ENCODE results near the gene DCDC2B. TPM values are rescaled to one million over a fixed set of nuclear protein-coding genes. Genes with fewer than 3 reads are reported as not detected.

The DCDC2B gene
- total and polyA plus RNA-seq, 2 donors from 2014 or later: not detected

GRCh38 chr1:32205401-32206370 is 3.2 kb upstream of the DCDC2B start, which contains the start of gene IQCC:
TSS of gene IQCC (plus strand) at chr1:32205671. CDS start at chr1:32205682, 11 bp downstream.
- no peaks in the 10 kb centered on the region for H3K9me3 ChIP-seq (ENCODE audit: control insufficient read depth in 2 of 3, insufficient read depth in 1 of 3, low read length in 3 of 3)
- H3K27ac ChIP-seq (ENCODE audit: low read depth in 2 of 2, low read length in 2 of 2): peak within 1 kb of the TSS in 1 of 2 donors; percentile 66
- H3K4me1 ChIP-seq (ENCODE audit: control insufficient read depth in 2 of 3, insufficient read depth in 2 of 3, low read depth in 1 of 3, low read length in 3 of 3): peaks cover 2 to 21% (median 4%) of the 10 kb centered on the region in 3 donors
- H3K4me3 ChIP-seq (ENCODE audit: low read length in 3 of 3): peak within 1 kb of the TSS; percentile 75 to 83 (median 78)
- no peak for FAIRE-seq
- peak; percentile 95 to 97 (median 97) for DNase-seq
- H3K9ac ChIP-seq (ENCODE audit: low read length in 3 of 3): peak within 1 kb of the TSS; percentile 73 to 96 (median 91)
- no peaks in the 10 kb centered on the region for H3K36me3 ChIP-seq (ENCODE audit: control insufficient read depth in 2 of 3, insufficient read depth in 3 of 3, low read length in 3 of 3)
- no peaks in the 10 kb centered on the region for H3K27me3 ChIP-seq (ENCODE audit: control insufficient read depth, insufficient read depth, low read length)
- TF ChIP-seq CTCF (IDR thresholded peaks at IDR 0.05; ENCODE audit: borderline replicate concordance, extremely low read depth, insufficient read depth): no peak
- intact Hi-C loops (cut with DNase I): no loop called here

GRCh38 chr1:32208469-32208868 is 420 bp upstream of the DCDC2B start:
- Histone ChIP-seq H3K27ac (ENCODE audit: low read depth in 2 of 2, low read length in 2 of 2) (no peak overlapping the region), H3K27me3 (ENCODE audit: control insufficient read depth, insufficient read depth, low read length) (no peaks in the 10 kb centered on the region), H3K4me3 (ENCODE audit: low read length in 3 of 3) (no peak overlapping the region), H3K4me1 (ENCODE audit: control insufficient read depth in 2 of 3, insufficient read depth in 2 of 3, low read depth in 1 of 3, low read length in 3 of 3) (peaks cover 2 to 16% (median 4%) of the 10 kb centered on the region in 3 donors), H3K9me3 (ENCODE audit: control insufficient read depth in 2 of 3, insufficient read depth in 1 of 3, low read length in 3 of 3) (no peaks in the 10 kb centered on the region), H3K9ac (ENCODE audit: low read length in 3 of 3) (no peak overlapping the region), H3K36me3 (ENCODE audit: control insufficient read depth in 2 of 3, insufficient read depth in 3 of 3, low read length in 3 of 3) (no peaks in the 10 kb centered on the region)
- TF ChIP-seq CTCF (IDR thresholded peaks at IDR 0.05; ENCODE audit: borderline replicate concordance, extremely low read depth, insufficient read depth): no peak
- DNase-seq (no peak), FAIRE-seq (no peak)
- intact Hi-C loops (cut with DNase I): no loop called here

- no peak overlapping the region for H3K27ac ChIP-seq (ENCODE audit: low read depth in 2 of 2, low read length in 2 of 2)
- no peak overlapping the region for H3K9ac ChIP-seq (ENCODE audit: low read length in 3 of 3)
- no peak overlapping the region for H3K4me3 ChIP-seq (ENCODE audit: low read length in 3 of 3)
- FAIRE-seq (no peak), DNase-seq (peak in 3 of 5 donors; percentile 58 to 84 (median 70))
- H3K4me1 ChIP-seq (ENCODE audit: control insufficient read depth in 2 of 3, insufficient read depth in 2 of 3, low read depth in 1 of 3, low read length in 3 of 3): peaks cover 0 to 7% (median 7%) of the 10 kb centered on the region in 3 donors
- no peaks in the 10 kb centered on the region for H3K27me3 ChIP-seq (ENCODE audit: control insufficient read depth, insufficient read depth, low read length)
- H3K9me3 ChIP-seq (ENCODE audit: control insufficient read depth in 2 of 3, insufficient read depth in 1 of 3, low read length in 3 of 3): no peaks in the 10 kb centered on the region
- peaks cover 2 to 36% (median 13%) of the 10 kb centered on the region in 3 donors for H3K36me3 ChIP-seq (ENCODE audit: control insufficient read depth in 2 of 3, insufficient read depth in 3 of 3, low read length in 3 of 3)
- intact Hi-C loops (cut with DNase I): no loop called here
- peak; percentile 76 for TF ChIP-seq CTCF (IDR thresholded peaks at IDR 0.05; ENCODE audit: borderline replicate concordance, extremely low read depth, insufficient read depth)
Observed at GRCh38 chr1:32215629-32216480, 7.0 kb downstream of the DCDC2B start.

All from kidney (tissue), 14 donors.